ENCODE measurements around the gene SCARF2.
"Not testable (repeated sequence)": the region's sequence is repeated elsewhere in the genome, so short reads cannot be mapped to it uniquely, and the experiment has no call there.

Gene SCARF2

GRCh38 chr22:20422271-20423007 is 15.2 kb downstream of the SCARF2 start:
- TF ChIP-seq ZNF274 (IDR thresholded peaks at IDR 0.05; ENCODE audit: low read depth, low read length): no peak
- H3K4me3 ChIP-seq (ENCODE audit: low read length): no peak overlapping the region

GRCh38 chr22:20421507-20421874 is 16.1 kb downstream of the SCARF2 start:
- TF ChIP-seq ZNF274 (IDR thresholded peaks at IDR 0.05; ENCODE audit: low read depth, low read length): no peak
- H3K4me3 ChIP-seq (ENCODE audit: low read length): no peak overlapping the region

GRCh38 chr22:20420157-20420842 is 17.3 kb downstream of the SCARF2 start:
- no peak for TF ChIP-seq ZNF274 (IDR thresholded peaks at IDR 0.05; ENCODE audit: low read depth, low read length)
- H3K4me3 ChIP-seq (ENCODE audit: low read length): no peak overlapping the region

- TF ChIP-seq ZNF274 (IDR thresholded peaks at IDR 0.05; ENCODE audit: low read depth, low read length): no peak
These were observed 18.0 kb downstream of the SCARF2 start for GRCh38 chr22:20419664-20419951.

GRCh38 chr22:20418211-20418788 is 19.3 kb downstream of the SCARF2 start:
- H3K4me3 ChIP-seq (ENCODE audit: low read length): no peak overlapping the region
- no peak for TF ChIP-seq ZNF274 (IDR thresholded peaks at IDR 0.05; ENCODE audit: low read depth, low read length)

More at GRCh38 chr22:20419664-20419951, 18.0 kb downstream of the SCARF2 start:
- no peak overlapping the region for H3K4me3 ChIP-seq (ENCODE audit: low read length)

GRCh38 chr22:20415699-20416098 is 21.9 kb downstream of the SCARF2 start:
- H3K4me3 ChIP-seq (ENCODE audit: low read length): not testable (repeated sequence)

- H3K4me3 ChIP-seq (ENCODE audit: low read length): not testable (repeated sequence)
These were observed 22.4 kb downstream of the SCARF2 start for GRCh38 chr22:20415241-20415640.

- no peak overlapping the region for H3K4me3 ChIP-seq (ENCODE audit: low read length)
- no peak for TF ChIP-seq ZNF274 (IDR thresholded peaks at IDR 0.05; ENCODE audit: low read depth, low read length)
These were observed 23.2 kb downstream of the SCARF2 start for GRCh38 chr22:20414450-20414849.

GRCh38 chr22:20414059-20414440 is 23.6 kb downstream of the SCARF2 start:
- H3K4me3 ChIP-seq (ENCODE audit: low read length): no peak overlapping the region
- TF ChIP-seq ZNF274 (IDR thresholded peaks at IDR 0.05; ENCODE audit: low read depth, low read length): no peak

- TF ChIP-seq ZNF274 (IDR thresholded peaks at IDR 0.05; ENCODE audit: low read depth, low read length): no peak
These were observed 24.2 kb downstream of the SCARF2 start for GRCh38 chr22:20413217-20414058.

GRCh38 chr22:20412474-20413216 is 25.0 kb downstream of the SCARF2 start:
- H3K4me3 ChIP-seq (ENCODE audit: low read length): no peak overlapping the region
- TF ChIP-seq ZNF274 (IDR thresholded peaks at IDR 0.05; ENCODE audit: low read depth, low read length): no peak

More at GRCh38 chr22:20413217-20414058, 24.2 kb downstream of the SCARF2 start:
- no peak overlapping the region for H3K4me3 ChIP-seq (ENCODE audit: low read length)

- not testable (repeated sequence) for H3K4me3 ChIP-seq (ENCODE audit: low read length)
These were observed 28.2 kb downstream of the SCARF2 start for GRCh38 chr22:20409385-20409784.

- TF ChIP-seq ZNF274 (IDR thresholded peaks at IDR 0.05; ENCODE audit: low read depth, low read length): no peak
- no peak overlapping the region for H3K4me3 ChIP-seq (ENCODE audit: low read length)
These were observed 28.7 kb downstream of the SCARF2 start for GRCh38 chr22:20408891-20409290.

- no peak overlapping the region for H3K4me3 ChIP-seq (ENCODE audit: low read length)
These were observed 29.8 kb downstream of the SCARF2 start for GRCh38 chr22:20407829-20408228.

More at GRCh38 chr22:20407829-20408228, 29.8 kb downstream of the SCARF2 start:
- no peak for TF ChIP-seq ZNF274 (IDR thresholded peaks at IDR 0.05; ENCODE audit: low read depth, low read length)
